RWPE1 (cell line): ENCODE results near the gene S100A7A.

Experiments
- CTCF ChIA-PET: fragments of 350-600 bp; sonication (Branson Sonifier 250); formaldehyde crosslinking; extraction: SDS; loops from one replicate; lab custom pipeline; 2021; lab: Yijun Ruan, JAX
- POLR2A ChIA-PET: fragments of 400-600 bp; formaldehyde crosslinking; extraction: SDS; loops from one replicate; lab custom pipeline; 2020; ENCODE audit warnings: antibody characterized with exemption; ENCODE audit not compliant: low non-redundant PET; lab: Yijun Ruan, JAX
- DNase-seq: peaks from one replicate; pipeline ENCODE4 v3.0.0; 2012; ENCODE audit warnings: low spot score
- H3K27ac ChIP-seq: fragments of 450-650 bp; 2 replicates; pipeline ENCODE4 v1.5.1; 2017
- CTCF ChIP-seq: fragments of 450-650 bp; conservative IDR thresholded peaks from 2 replicates; pipeline ENCODE4 v1.5.1; 2017; ENCODE audit warnings: low read depth, mild to moderate bottlenecking

S100A7A gene

GRCh38 chr1:153415850-153416570 lies at the start of gene S100A7A:
Gene S100A7A, plus strand, starts transcription at chr1:153416520. Its CDS starts 1,563 bp downstream, at chr1:153418083.
- POLR2A ChIA-PET, result no interaction called here
- no peak for TF ChIP-seq CTCF
- CTCF ChIA-PET, result no interaction called here
- no peak for DNase-seq
- no peak within 1 kb of the TSS for H3K27ac ChIP-seq

GRCh38 chr1:153367090-153367489 lies 49.2 kb upstream of the S100A7A start:
- H3K27ac ChIP-seq, result no peak overlapping the region
- ChIA-PET POLR2A (no interaction called here), CTCF (interaction anchor here (0.7 kb wide), 1 partner anchor 12 kb away, joined by 3 read pairs; no protein-coding TSS in a partner anchor)
- no peak for DNase-seq
- no peak for TF ChIP-seq CTCF

GRCh38 chr1:153368495-153368894 lies 47.8 kb upstream of the S100A7A start:
- H3K27ac ChIP-seq, result no peak overlapping the region
- ChIA-PET POLR2A (no interaction called here), CTCF (interaction anchor here (0.6 kb wide), 2 partner anchors 127 to 272 kb away, joined by 3 to 4 read pairs; no protein-coding TSS in a partner anchor)
- TF ChIP-seq CTCF, result no peak
- no peak for DNase-seq

GRCh38 chr1:153370146-153370545 lies 46.2 kb upstream of the S100A7A start:
- POLR2A ChIA-PET, result no interaction called here

GRCh38 chr1:153371231-153371630 lies 45.1 kb upstream of the S100A7A start:
- TF ChIP-seq CTCF, result no peak
- ChIA-PET CTCF (no interaction called here), POLR2A (no interaction called here)
- DNase-seq, result no peak
- 0 out of 2 replicates have a peak overlapping the region, but pooled peaks have one; percentile 27 for H3K27ac ChIP-seq

More at GRCh38 chr1:153370146-153370545, 46.2 kb upstream of the S100A7A start:
- H3K27ac ChIP-seq, result no peak overlapping the region
- TF ChIP-seq CTCF, result no peak
- CTCF ChIA-PET, result no interaction called here
- DNase-seq, result no peak

- POLR2A ChIA-PET, result no interaction called here
- DNase-seq, result no peak
- no peak overlapping the region for H3K27ac ChIP-seq
- CTCF ChIA-PET, result interaction anchor here (0.5 to 1.0 kb wide), 2 partner anchors 13 to 105 kb away, joined by 3 read pairs; no protein-coding TSS in a partner anchor
- TF ChIP-seq CTCF, result no peak
These were observed 43.7 kb upstream of the S100A7A start for GRCh38 chr1:153372571-153372970.
